ENCODE data around the gene SEL1L. TPM values are rescaled to one million over a fixed set of nuclear protein-coding genes. Genes with fewer than 3 reads are reported as not detected.

SEL1L gene
- total RNA-seq, 1 donor from 2014 or later, result 59.0 TPM

DNA sequence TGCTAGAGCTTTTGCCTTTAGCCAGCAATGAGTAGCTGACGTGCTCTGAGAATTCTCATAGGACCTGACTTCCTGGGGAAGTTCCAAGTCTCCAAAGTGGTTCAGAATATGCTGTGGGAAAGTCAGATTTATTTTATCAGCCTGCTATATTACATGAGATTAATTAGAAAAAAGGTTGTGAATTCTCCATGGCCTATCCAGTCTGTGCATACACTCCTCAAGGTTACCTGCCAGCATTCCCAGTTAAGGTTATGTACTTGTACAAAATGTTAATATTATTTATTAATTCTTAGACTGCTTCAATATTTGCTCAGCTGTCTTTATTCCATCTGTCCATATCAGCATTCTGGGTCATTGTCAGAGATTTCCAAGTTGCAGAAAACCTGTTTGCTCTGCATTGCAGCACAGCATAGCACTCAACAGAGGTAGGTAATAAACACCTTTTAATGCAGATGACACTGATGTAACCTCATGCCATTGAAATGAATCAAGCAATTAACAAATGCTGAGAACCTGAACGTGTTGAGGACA is 2.7 kb upstream of the SEL1L start:
- H3K27ac Mint-ChIP-seq, result no peak overlapping the region
- no peak for DNase-seq (ENCODE audit: extremely low spot score, unreplicated experiment)
- H3K27me3 Mint-ChIP-seq, result no peaks in the 10 kb centered on the region
- no peaks in the 10 kb centered on the region for H3K9me3 Mint-ChIP-seq
- peaks cover 24% of the 10 kb centered on the region for H3K4me1 Mint-ChIP-seq (ENCODE audit: unreplicated experiment)
- no peak overlapping the region for H3K4me3 Mint-ChIP-seq
- H3K36me3 Mint-ChIP-seq, result no peaks in the 10 kb centered on the region
- TF ChIP-seq, protein P1, sequence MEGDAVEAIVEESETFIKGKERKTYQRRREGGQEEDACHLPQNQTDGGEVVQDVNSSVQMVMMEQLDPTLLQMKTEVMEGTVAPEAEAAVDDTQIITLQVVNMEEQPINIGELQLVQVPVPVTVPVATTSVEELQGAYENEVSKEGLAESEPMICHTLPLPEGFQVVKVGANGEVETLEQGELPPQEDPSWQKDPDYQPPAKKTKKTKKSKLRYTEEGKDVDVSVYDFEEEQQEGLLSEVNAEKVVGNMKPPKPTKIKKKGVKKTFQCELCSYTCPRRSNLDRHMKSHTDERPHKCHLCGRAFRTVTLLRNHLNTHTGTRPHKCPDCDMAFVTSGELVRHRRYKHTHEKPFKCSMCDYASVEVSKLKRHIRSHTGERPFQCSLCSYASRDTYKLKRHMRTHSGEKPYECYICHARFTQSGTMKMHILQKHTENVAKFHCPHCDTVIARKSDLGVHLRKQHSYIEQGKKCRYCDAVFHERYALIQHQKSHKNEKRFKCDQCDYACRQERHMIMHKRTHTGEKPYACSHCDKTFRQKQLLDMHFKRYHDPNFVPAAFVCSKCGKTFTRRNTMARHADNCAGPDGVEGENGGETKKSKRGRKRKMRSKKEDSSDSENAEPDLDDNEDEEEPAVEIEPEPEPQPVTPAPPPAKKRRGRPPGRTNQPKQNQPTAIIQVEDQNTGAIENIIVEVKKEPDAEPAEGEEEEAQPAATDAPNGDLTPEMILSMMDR (conservative IDR thresholded peaks at IDR 0.05), result no peak

DNA sequence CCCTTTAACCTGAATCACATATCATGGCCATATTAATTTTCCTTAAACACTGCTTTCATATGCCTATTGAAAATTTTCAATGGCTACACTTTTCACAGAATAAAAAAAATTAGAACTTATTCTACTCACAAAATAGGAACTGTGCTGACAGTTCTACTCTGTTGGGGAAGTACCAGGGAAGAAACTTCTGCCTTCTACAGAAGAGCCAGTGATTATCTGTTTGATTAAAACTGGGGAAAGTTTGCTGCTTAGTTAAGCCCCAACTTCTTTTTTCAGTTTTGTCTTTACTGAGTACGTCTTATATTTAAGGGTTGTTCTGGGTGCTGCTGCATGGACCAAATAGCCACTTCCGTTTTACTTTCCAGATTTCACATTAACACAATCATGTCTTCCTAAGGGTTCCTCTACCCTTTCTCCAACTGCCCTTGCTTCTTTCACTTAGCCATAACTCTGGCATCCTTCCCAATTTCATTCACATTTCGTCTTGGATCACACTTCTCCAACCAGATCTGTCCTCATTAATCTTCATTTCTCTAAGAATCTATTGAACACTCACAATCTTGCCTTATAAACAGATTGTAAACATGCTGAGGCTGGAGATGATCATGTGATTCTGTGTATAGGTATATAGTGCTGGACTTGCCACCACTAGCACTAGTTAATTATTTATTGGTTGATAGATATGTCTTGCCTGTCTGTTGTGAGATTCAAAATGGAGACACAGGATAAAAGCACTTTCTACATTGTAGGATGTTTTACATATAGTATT is 1.9 kb upstream of the SEL1L start:
- Mint-ChIP-seq H3K9me3 (no peaks in the 10 kb centered on the region), H3K27ac (peak overlapping the region; percentile 14), H3K4me1 (ENCODE audit: unreplicated experiment) (peaks cover 24% of the 10 kb centered on the region), H3K4me3 (peak overlapping the region; percentile 21), H3K27me3 (no peaks in the 10 kb centered on the region), H3K36me3 (no peaks in the 10 kb centered on the region)
- TF ChIP-seq, protein P1 (conservative IDR thresholded peaks at IDR 0.05), result no peak
- DNase-seq (ENCODE audit: extremely low spot score, unreplicated experiment), result no peak

DNA sequence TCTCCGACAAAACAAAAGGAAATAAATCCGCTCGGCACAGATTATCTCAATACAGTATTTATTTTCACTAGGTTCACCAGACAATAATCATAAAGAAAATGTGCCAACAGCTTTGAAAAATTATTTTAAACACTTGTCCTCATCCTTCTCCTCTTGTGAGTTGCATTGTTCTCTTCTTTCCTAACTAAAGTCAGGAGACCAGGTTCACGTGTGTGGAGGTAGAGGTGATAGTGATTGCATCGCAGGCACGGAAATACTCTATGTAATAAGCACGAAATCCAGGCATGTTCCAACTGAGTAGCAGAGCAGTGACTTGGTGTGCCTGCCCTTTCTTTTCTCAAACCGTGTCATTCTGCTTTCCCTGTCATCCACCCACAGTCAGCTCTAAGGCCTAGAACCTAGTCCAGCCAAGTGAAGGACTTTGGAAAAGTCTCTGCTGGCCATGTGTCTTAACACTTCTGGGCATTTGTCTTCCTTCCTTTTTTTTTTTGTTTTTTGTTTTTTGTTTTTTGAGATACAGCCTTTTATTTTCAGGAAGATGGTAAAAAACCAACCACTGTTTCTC is 939 bp upstream of the SEL1L start:
- no peak for DNase-seq (ENCODE audit: extremely low spot score, unreplicated experiment)
- no peaks in the 10 kb centered on the region for H3K9me3 Mint-ChIP-seq
- TF ChIP-seq, protein P1 (conservative IDR thresholded peaks at IDR 0.05), result no peak
- H3K27me3 Mint-ChIP-seq, result no peaks in the 10 kb centered on the region
- H3K27ac Mint-ChIP-seq, result peak overlapping the region; percentile 95
- H3K4me3 Mint-ChIP-seq, result peak overlapping the region; percentile 97
- H3K4me1 Mint-ChIP-seq (ENCODE audit: unreplicated experiment), result peaks cover 21% of the 10 kb centered on the region
- H3K36me3 Mint-ChIP-seq, result no peaks in the 10 kb centered on the region

DNA sequence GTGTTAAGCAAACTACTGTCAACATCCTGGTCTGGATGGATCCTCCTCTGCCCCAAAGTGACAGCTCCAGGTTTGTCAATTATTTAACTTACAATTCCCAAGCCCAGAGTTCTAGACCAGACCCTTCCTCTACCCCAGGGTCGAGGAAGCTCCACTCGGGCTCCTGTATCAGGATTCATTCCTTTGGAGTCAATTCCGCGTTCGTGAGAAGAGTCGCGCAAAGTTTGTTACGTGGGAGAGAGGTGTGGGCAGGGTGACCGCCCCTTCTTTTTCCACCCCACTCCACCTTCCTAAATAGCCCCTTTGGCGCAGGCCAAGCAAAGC is 479 bp downstream of the SEL1L start:
- Mint-ChIP-seq H3K4me1 (ENCODE audit: unreplicated experiment) (peaks cover 19% of the 10 kb centered on the region), H3K27ac (peak overlapping the region; percentile 95), H3K9me3 (no peaks in the 10 kb centered on the region), H3K4me3 (peak overlapping the region; percentile 97), H3K36me3 (no peaks in the 10 kb centered on the region), H3K27me3 (no peaks in the 10 kb centered on the region)
- TF ChIP-seq, protein P1 (conservative IDR thresholded peaks at IDR 0.05), result no peak
- DNase-seq (ENCODE audit: extremely low spot score, unreplicated experiment), result no peak

DNA sequence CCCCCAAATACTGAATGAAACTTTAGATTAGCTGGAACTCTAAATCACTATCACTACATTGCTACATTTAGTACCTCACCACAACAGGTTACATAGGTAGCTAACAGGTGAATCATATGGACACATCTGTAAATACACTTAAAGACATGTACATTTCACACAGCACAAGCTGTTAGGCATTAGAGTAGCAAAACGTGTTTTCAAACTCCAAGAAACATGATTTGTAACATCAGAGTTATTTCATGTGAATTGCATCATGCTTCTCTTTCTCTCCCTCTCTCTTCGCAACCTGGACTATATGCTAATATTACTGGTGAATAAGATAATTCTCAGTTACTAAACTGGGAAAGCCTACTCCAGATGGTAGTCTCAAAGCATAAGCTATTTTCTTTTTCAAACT is 4.3 kb downstream of the SEL1L start:
- peak overlapping the region; percentile 44 for H3K27ac Mint-ChIP-seq
- peaks cover 16% of the 10 kb centered on the region for H3K4me1 Mint-ChIP-seq (ENCODE audit: unreplicated experiment)
- peaks cover 11% of the 10 kb centered on the region for H3K36me3 Mint-ChIP-seq
- DNase-seq (ENCODE audit: extremely low spot score, unreplicated experiment), result no peak
- H3K27me3 Mint-ChIP-seq, result no peaks in the 10 kb centered on the region
- H3K9me3 Mint-ChIP-seq, result no peaks in the 10 kb centered on the region
- H3K4me3 Mint-ChIP-seq, result no peak overlapping the region
- TF ChIP-seq, protein P1 (conservative IDR thresholded peaks at IDR 0.05), result no peak
